Type B pancreatic cell (in vitro differentiated cells): ENCODE data around the gene FBXO36. TPM values are rescaled to one million over a fixed set of nuclear protein-coding genes. Genes with fewer than 3 reads are reported as not detected.

Source experiments
- DNase-seq: peaks from one replicate; pipeline ENCODE4 v3.0.0; 2021; ENCODE audit warnings: mixed read lengths; ENCODE audit not compliant: unreplicated experiment; ENCODE audit errors: extremely low spot score
- H3K27ac Mint-ChIP-seq: 2 replicates; pipeline ENCODE4 v1.8.0; 2021; ENCODE audit warnings: mild to moderate bottlenecking, mixed read lengths
- H3K27me3 Mint-ChIP-seq: 2 replicates; pipeline ENCODE4 v1.8.0; 2021; ENCODE audit warnings: mixed read lengths
- H3K36me3 Mint-ChIP-seq: 2 replicates; pipeline ENCODE4 v1.8.0; 2021; ENCODE audit warnings: mixed read lengths
- H3K4me1 Mint-ChIP-seq: one replicate; pipeline ENCODE4 v1.8.0; 2021; ENCODE audit warnings: mixed read lengths; ENCODE audit not compliant: unreplicated experiment
- H3K4me3 Mint-ChIP-seq: 2 replicates; pipeline ENCODE4 v1.8.0; 2021; ENCODE audit warnings: mild to moderate bottlenecking, mixed read lengths
- H3K9me3 Mint-ChIP-seq: 2 replicates; pipeline ENCODE4 v1.8.0; 2021; ENCODE audit warnings: mixed read lengths
- total RNA-seq: library from RNA; stranded (reverse); gene quantifications from 2 replicates; pipeline ENCODE4 v1.2.1, GENCODE V29; 2021; ENCODE audit warnings: low replicate concordance
- TF ChIP-seq, protein P1 (sequence below): fragments of 200-600 bp; sonication (generic); conservative IDR thresholded peaks from 2 replicates; pipeline ENCODE4 v1.5.0; 2021; ENCODE audit warnings: antibody characterized with exemption, mild to moderate bottlenecking

The FBXO36 gene
- total RNA-seq, 1 donor from 2014 or later, result 3.2 TPM

DNA sequence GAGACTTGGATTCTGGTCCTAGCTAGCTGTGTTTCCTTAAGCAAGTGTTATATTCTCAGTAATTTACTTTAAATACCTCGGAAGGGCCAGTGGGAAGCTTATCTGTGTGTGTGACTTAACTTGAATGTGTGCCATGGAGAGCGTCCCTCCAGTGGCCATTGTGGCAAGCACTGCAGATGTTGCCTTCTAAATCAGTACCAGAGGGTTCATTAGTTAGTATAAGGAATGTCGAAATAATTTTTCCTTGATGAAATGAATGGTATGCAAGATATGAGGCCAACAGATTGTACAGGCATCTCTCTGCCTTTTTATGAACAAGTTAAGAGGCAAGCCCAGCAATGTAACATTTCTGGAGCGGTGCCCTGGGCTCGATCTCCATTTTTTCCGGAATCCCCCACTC lies 52.0 kb downstream of the FBXO36 start:
- Mint-ChIP-seq H3K36me3 (no peaks in the 10 kb centered on the region), H3K27ac (no peak overlapping the region), H3K4me1 (no peaks in the 10 kb centered on the region), H3K9me3 (no peaks in the 10 kb centered on the region), H3K4me3 (no peak overlapping the region), H3K27me3 (no peaks in the 10 kb centered on the region)
- TF ChIP-seq, protein P1, sequence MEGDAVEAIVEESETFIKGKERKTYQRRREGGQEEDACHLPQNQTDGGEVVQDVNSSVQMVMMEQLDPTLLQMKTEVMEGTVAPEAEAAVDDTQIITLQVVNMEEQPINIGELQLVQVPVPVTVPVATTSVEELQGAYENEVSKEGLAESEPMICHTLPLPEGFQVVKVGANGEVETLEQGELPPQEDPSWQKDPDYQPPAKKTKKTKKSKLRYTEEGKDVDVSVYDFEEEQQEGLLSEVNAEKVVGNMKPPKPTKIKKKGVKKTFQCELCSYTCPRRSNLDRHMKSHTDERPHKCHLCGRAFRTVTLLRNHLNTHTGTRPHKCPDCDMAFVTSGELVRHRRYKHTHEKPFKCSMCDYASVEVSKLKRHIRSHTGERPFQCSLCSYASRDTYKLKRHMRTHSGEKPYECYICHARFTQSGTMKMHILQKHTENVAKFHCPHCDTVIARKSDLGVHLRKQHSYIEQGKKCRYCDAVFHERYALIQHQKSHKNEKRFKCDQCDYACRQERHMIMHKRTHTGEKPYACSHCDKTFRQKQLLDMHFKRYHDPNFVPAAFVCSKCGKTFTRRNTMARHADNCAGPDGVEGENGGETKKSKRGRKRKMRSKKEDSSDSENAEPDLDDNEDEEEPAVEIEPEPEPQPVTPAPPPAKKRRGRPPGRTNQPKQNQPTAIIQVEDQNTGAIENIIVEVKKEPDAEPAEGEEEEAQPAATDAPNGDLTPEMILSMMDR, result peak; percentile 30
- no peak for DNase-seq

- TF ChIP-seq, protein P1, result no peak
- H3K36me3 Mint-ChIP-seq, result peaks cover 3% of the 10 kb centered on the region
- no peaks in the 10 kb centered on the region for H3K27me3 Mint-ChIP-seq
- H3K4me3 Mint-ChIP-seq, result no peak overlapping the region
- peaks cover 6% of the 10 kb centered on the region for H3K4me1 Mint-ChIP-seq
- DNase-seq, result no peak
- H3K9me3 Mint-ChIP-seq, result no peaks in the 10 kb centered on the region
- H3K27ac Mint-ChIP-seq, result peak overlapping the region; percentile 82
Observed at GRCh38 chr2:229980431-229981184, 58.3 kb downstream of the FBXO36 start.

DNA sequence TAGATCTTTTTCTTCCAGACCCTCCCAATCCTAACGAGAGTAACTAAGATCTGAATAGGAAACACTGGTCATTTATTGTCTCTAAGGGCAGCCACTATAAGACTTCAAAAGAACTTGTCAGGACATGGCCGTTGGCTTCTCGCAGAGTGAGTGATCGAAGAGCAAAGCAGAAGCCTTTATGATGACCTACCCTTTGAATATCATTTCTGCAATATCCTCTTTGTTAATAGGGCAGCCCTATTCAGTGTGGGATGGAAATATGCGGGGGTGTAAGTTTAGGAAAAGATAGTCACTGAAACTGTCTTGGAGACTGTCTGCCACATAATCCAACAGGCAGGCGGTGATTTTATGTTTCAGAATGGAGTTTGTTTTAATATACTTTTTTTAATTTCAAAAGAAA lies 70.9 kb downstream of the FBXO36 start:
- DNase-seq, result no peak
- no peak overlapping the region for H3K27ac Mint-ChIP-seq
- no peaks in the 10 kb centered on the region for H3K9me3 Mint-ChIP-seq
- H3K27me3 Mint-ChIP-seq, result no peaks in the 10 kb centered on the region
- H3K36me3 Mint-ChIP-seq, result peaks cover 8% of the 10 kb centered on the region
- H3K4me3 Mint-ChIP-seq, result no peak overlapping the region
- TF ChIP-seq, protein P1, result no peak
- H3K4me1 Mint-ChIP-seq, result no peaks in the 10 kb centered on the region

GRCh38 chr2:229996320-229996719 lies 74.0 kb downstream of the FBXO36 start:
- DNase-seq, result no peak
- H3K27me3 Mint-ChIP-seq, result no peaks in the 10 kb centered on the region
- H3K9me3 Mint-ChIP-seq, result no peaks in the 10 kb centered on the region
- no peaks in the 10 kb centered on the region for H3K4me1 Mint-ChIP-seq
- no peak overlapping the region for H3K27ac Mint-ChIP-seq
- no peak overlapping the region for H3K4me3 Mint-ChIP-seq
- H3K36me3 Mint-ChIP-seq, result peaks cover 8% of the 10 kb centered on the region
- TF ChIP-seq, protein P1, result no peak

GRCh38 chr2:229997565-229997964 lies 75.3 kb downstream of the FBXO36 start:
- no peaks in the 10 kb centered on the region for H3K27me3 Mint-ChIP-seq
- H3K9me3 Mint-ChIP-seq, result no peaks in the 10 kb centered on the region
- TF ChIP-seq, protein P1, result no peak
- peaks cover 8% of the 10 kb centered on the region for H3K36me3 Mint-ChIP-seq
- H3K4me3 Mint-ChIP-seq, result no peak overlapping the region
- no peaks in the 10 kb centered on the region for H3K4me1 Mint-ChIP-seq
- H3K27ac Mint-ChIP-seq, result no peak overlapping the region
- DNase-seq, result no peak
